Gastroesophageal sphincter (tissue), 4 donors: ENCODE measurements around the gene BGLAP. TPM values are rescaled to one million over a fixed set of nuclear protein-coding genes. Genes with fewer than 3 reads are reported as not detected.

Experiments
- ATAC-seq: fragments of 150-250 bp; one replicate; pipeline ENCODE4 v1.9.1; 2016; ENCODE audit warnings: mild to moderate bottlenecking, moderate library complexity
- H3K27ac ChIP-seq, 4 donors: fragments of 200-600 bp; sonication (generic) in 3 of 4; 1 replicate in 3 of 4; 2 replicates in 1 of 4; pipeline ENCODE4 v1.5.1; 2016 to 2019
- H3K27me3 ChIP-seq: fragments of 200-600 bp; sonication (generic); one replicate; pipeline ENCODE4 v1.5.1; 2019
- H3K36me3 ChIP-seq, 2 donors: fragments of 200-600 bp; sonication (generic); one replicate each; pipeline ENCODE4 v1.5.1; 2019; ENCODE audit warnings: control low read depth in 1 of 2
- H3K4me1 ChIP-seq, 3 donors: fragments of 200-600 bp; sonication (generic); 1 replicate in 2 of 3; 2 replicates in 1 of 3; pipeline ENCODE4 v1.5.1; 2016 to 2019; ENCODE audit warnings: control low read depth in 2 of 3
- H3K4me3 ChIP-seq, 2 donors: fragments of 200-600 bp; sonication (generic); one replicate each; pipeline ENCODE4 v1.5.1; 2019; ENCODE audit warnings: mild to moderate bottlenecking in 1 of 2, moderate library complexity in 1 of 2
- H3K9me3 ChIP-seq, 3 donors: fragments of 200-600 bp; sonication (generic); one replicate each; pipeline ENCODE4 v1.5.1; 2017 to 2019; ENCODE audit warnings: control low read depth in 2 of 3
- EP300 ChIP-seq: sonication (generic); formaldehyde crosslinking; IDR thresholded peaks from one replicate; pipeline ENCODE4 v1.6.1; 2017; ENCODE audit warnings: antibody characterized with exemption, mild to moderate bottlenecking
- POLR2A ChIP-seq, 2 donors: fragments of 450-650 bp; IDR thresholded peaks; one replicate each; pipeline ENCODE4 v1.6.1; 2017; ENCODE audit warnings: antibody characterized with exemption in 2 of 2, mild to moderate bottlenecking in 2 of 2, moderate library complexity in 1 of 2
- POLR2AphosphoS5 ChIP-seq: sonication (generic); formaldehyde crosslinking; IDR thresholded peaks from one replicate; pipeline ENCODE4 v1.6.1; 2017; ENCODE audit warnings: antibody characterized with exemption
- WGBS, 2 donors: methylation state at CpG; one replicate each; pipeline ENCODE4 v1.1.5; 2018; ENCODE audit warnings: low coverage in 1 of 2; 5-methylcytosine and 5-hydroxymethylcytosine counted together
- total RNA-seq, 4 donors: library from RNA; depleted of rRNA; stranded (reverse); fragments of >200 nt; gene quantifications; one replicate each; pipeline ENCODE4 v1.1.0, GENCODE V29; 2016
- TF ChIP-seq, protein P1 (sequence below), 4 experiments: fragments of 200-600 bp in 2 of 4; fragments of 450-650 bp in 2 of 4; sonication (generic) in 1 of 4; IDR thresholded peaks; one replicate each; pipeline ENCODE4 v1.5.1; 2017 to 2019; ENCODE audit warnings: antibody characterized with exemption in 4 of 4, mild to moderate bottlenecking in 2 of 4, moderate library complexity in 2 of 4

The BGLAP gene
- total RNA-seq, 4 donors from 2014 or later: 0.54 TPM; not detected in 3

DNA sequence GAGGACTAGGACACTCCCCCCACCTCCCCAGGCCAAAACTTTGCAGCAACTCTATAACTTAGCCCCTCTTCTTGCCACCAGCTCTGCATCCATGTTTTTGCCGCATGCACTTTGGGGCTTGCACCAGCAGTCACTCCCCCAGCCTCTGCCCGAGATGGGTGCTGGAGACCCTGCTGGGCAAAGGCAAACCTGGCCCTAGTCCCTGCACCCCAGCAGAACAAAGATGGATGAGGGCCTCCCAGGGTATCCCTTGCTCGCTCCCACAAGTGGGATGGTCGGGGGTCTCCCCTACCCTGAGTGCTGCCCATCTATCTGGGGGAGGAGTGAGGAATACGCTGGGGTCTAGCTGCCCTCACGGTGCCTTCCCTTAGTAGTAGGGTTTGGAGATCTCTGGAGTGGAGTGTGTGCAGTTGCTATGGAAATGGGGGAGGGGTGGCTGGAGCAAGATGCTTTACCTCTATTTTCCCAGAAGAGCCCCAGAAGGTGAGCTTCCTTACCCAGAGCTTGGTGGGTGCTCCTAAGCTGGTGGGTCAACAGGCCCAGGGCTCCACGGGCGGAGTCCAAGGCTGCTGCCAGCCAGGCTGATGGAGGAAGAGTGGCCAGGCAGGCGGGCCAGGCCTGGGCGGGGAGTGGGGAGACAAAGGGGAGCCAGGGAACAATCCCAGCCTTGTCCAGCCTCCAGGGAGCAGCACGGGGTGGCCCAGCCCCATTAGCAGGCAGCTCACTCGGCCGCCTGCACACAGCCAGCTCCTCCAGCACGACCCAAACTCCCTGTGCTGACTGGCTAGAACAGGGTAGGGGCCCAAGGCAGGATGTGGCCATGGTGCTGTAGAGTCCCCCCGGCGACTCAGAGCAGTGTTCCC is 5.7 kb downstream of the BGLAP start, which contains the start of gene PAQR6:
Gene PAQR6, minus strand, starts transcription at position 597 of the 863 bp plus-strand sequence. CDS start 1,325 bp downstream, outside the sequence.
- TF ChIP-seq POLR2AphosphoS5: no peak
- TF ChIP-seq POLR2A (IDR thresholded peaks at IDR 0.05): no peak
- TF ChIP-seq EP300: no peak
- TF ChIP-seq, protein P1, sequence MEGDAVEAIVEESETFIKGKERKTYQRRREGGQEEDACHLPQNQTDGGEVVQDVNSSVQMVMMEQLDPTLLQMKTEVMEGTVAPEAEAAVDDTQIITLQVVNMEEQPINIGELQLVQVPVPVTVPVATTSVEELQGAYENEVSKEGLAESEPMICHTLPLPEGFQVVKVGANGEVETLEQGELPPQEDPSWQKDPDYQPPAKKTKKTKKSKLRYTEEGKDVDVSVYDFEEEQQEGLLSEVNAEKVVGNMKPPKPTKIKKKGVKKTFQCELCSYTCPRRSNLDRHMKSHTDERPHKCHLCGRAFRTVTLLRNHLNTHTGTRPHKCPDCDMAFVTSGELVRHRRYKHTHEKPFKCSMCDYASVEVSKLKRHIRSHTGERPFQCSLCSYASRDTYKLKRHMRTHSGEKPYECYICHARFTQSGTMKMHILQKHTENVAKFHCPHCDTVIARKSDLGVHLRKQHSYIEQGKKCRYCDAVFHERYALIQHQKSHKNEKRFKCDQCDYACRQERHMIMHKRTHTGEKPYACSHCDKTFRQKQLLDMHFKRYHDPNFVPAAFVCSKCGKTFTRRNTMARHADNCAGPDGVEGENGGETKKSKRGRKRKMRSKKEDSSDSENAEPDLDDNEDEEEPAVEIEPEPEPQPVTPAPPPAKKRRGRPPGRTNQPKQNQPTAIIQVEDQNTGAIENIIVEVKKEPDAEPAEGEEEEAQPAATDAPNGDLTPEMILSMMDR (IDR thresholded peaks at IDR 0.05): no peak
- Histone ChIP-seq H3K27me3 (peaks cover 37% of the 10 kb centered on the region), H3K36me3 (peaks cover 0 to 48% of the 10 kb centered on the region in 2 donors), H3K27ac (peak within 1 kb of the TSS in 2 of 4 donors; percentile 4 to 20), H3K4me1 (peaks cover 0 to 35% (median 20%) of the 10 kb centered on the region in 3 donors), H3K9me3 (no peaks in the 10 kb centered on the region), H3K4me3 (peak within 1 kb of the TSS in 1 of 2 donors; percentile 6)
- peak; percentile 17 for ATAC-seq
- 40% methylated on average over 1 of the region's 16 CpGs; no CpG with 5 or more reads in 1 of the 2 donors for WGBS, 2 donors

DNA sequence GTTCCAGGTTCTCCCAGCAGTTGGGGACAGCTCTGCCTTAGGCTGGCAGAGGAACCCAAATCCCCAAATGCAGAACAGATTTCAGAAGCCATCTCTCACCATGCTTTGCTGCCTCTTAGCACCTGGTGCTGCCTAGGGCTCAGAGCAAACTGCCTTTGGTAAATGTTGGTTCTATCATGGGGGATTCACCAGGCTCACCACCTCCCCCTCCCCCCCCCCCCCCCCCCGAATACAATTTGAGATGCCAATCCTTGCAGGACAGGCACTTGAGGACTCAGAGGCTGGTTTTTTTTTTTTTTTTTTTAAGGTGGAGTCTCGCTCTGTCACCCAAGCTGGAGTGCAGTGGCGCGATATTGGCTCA is 6.3 kb downstream of the BGLAP start:
- Histone ChIP-seq H3K36me3 (peaks cover 0 to 50% of the 10 kb centered on the region in 2 donors), H3K27me3 (peaks cover 37% of the 10 kb centered on the region), H3K4me1 (peaks cover 0 to 35% (median 20%) of the 10 kb centered on the region in 3 donors), H3K4me3 (no peak overlapping the region), H3K27ac (no peak overlapping the region), H3K9me3 (no peaks in the 10 kb centered on the region)
- WGBS, 2 donors: 67% methylated on average over 3 of the region's 4 CpGs; no CpG with 5 or more reads in 1 of the 2 donors
- no peak for ATAC-seq
- TF ChIP-seq EP300 (no peak), POLR2A (IDR thresholded peaks at IDR 0.05) (no peak), POLR2AphosphoS5 (no peak)
- TF ChIP-seq, protein P1 (IDR thresholded peaks at IDR 0.05): no peak

DNA sequence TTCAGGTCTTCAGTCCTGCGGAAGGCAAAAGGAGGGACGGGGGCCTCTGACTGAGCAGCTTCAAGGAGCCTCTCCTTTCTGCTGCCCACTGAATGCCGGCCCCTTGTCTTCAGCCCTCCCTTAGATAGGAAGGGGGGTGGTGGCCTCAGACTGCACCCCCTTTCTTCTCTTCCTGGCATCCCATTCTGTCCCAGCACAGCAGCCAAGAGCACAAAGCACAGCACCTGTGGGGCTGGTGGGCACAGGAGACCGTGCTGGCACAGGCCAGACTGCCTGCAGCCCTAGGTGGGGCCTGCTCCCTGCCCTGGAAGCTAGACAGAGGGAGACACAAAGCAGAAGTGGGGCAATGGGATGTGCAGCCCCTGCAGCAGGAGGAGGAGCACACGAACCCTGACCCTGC is 7.6 kb downstream of the BGLAP start:
- H3K36me3 ChIP-seq: peaks cover 0 to 58% of the 10 kb centered on the region in 2 donors
- H3K4me1 ChIP-seq: peaks cover 0 to 35% (median 20%) of the 10 kb centered on the region in 3 donors
- WGBS, 2 donors: 83% methylated on average over 2 of the region's 5 CpGs; no CpG with 5 or more reads in 1 of the 2 donors
- no peak for ATAC-seq
- no peak overlapping the region for H3K4me3 ChIP-seq
- no peak for TF ChIP-seq POLR2AphosphoS5
- TF ChIP-seq EP300: no peak
- TF ChIP-seq, protein P1 (IDR thresholded peaks at IDR 0.05): no peak
- TF ChIP-seq POLR2A (IDR thresholded peaks at IDR 0.05): no peak
- H3K27me3 ChIP-seq: peaks cover 26% of the 10 kb centered on the region
- H3K27ac ChIP-seq: no peak overlapping the region
- H3K9me3 ChIP-seq: no peaks in the 10 kb centered on the region

DNA sequence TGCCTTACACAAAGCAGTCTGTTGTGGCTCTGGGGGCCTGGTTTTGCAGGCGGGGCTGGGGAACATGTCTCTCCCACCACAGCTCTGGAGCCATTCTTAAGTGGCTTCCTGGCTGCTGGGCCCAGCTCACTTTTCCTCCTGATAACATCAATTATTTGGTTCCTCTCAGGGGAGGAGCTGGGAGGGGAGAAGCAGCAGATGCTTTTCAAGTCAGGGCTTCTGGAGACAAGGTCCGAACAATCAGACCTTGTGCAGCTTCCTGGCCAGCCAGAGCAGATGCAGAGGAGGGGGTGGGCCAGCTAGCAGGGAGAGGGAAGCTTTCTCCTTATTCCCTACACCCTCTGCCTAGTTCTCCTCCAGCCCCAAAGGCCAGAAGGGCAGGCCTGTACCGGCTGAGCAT is 9.5 kb downstream of the BGLAP start:
- peaks cover 0 to 77% of the 10 kb centered on the region in 2 donors for H3K36me3 ChIP-seq
- ATAC-seq: no peak
- TF ChIP-seq, protein P1 (IDR thresholded peaks at IDR 0.05): no peak
- no peak for TF ChIP-seq POLR2A (IDR thresholded peaks at IDR 0.05)
- no peak for TF ChIP-seq EP300
- TF ChIP-seq POLR2AphosphoS5: no peak
- no peak overlapping the region for H3K27ac ChIP-seq
- no peaks in the 10 kb centered on the region for H3K9me3 ChIP-seq
- WGBS, 2 donors: 17% methylated on average over 1 of the region's 3 CpGs; no CpG with 5 or more reads in 1 of the 2 donors
- H3K4me1 ChIP-seq: peaks cover 0 to 19% (median 11%) of the 10 kb centered on the region in 3 donors
- H3K4me3 ChIP-seq: no peak overlapping the region
- H3K27me3 ChIP-seq: peaks cover 6% of the 10 kb centered on the region
